Chondrocyte (in vitro differentiated cells): ENCODE measurements around the gene OSBPL9. TPM values are rescaled to one million over a fixed set of nuclear protein-coding genes. Genes with fewer than 3 reads are reported as not detected.
A peak's percentile ranks its signal among the peaks of the same experiment; 100 is the strongest.

Experiments
- DNase-seq: peaks from one replicate; pipeline ENCODE4 v3.0.0; 2021; ENCODE audit warnings: mixed read lengths, low spot score
- H3K27ac Mint-ChIP-seq: one replicate; pipeline ENCODE4 v1.8.0; 2021; ENCODE audit warnings: mild to moderate bottlenecking, moderate library complexity, mixed read lengths; ENCODE audit not compliant: unreplicated experiment
- H3K27me3 Mint-ChIP-seq: 2 replicates; pipeline ENCODE4 v1.8.0; 2021; ENCODE audit warnings: low read depth, mixed read lengths
- H3K36me3 Mint-ChIP-seq: 2 replicates; pipeline ENCODE4 v1.8.0; 2021; ENCODE audit warnings: low read depth, mixed read lengths
- H3K4me1 Mint-ChIP-seq: 2 replicates; pipeline ENCODE4 v1.8.0; 2021; ENCODE audit warnings: low read depth, mild to moderate bottlenecking, mixed read lengths
- H3K4me3 Mint-ChIP-seq: one replicate; pipeline ENCODE4 v1.8.0; 2021; ENCODE audit warnings: mild to moderate bottlenecking, moderate library complexity, mixed read lengths; ENCODE audit not compliant: unreplicated experiment
- H3K9me3 Mint-ChIP-seq: 2 replicates; pipeline ENCODE4 v1.8.0; 2021; ENCODE audit warnings: low read depth, mixed read lengths
- total RNA-seq: library from RNA; stranded (reverse); gene quantifications from 3 replicates; pipeline ENCODE4 v1.2.1, GENCODE V29; 2021
- TF ChIP-seq, protein P1 (sequence below): fragments of 200-600 bp; sonication (generic); IDR thresholded peaks from 2 replicates; pipeline ENCODE4 v1.5.0; 2021; ENCODE audit warnings: antibody characterized with exemption, mild to moderate bottlenecking, moderate library complexity

The OSBPL9 gene
- total RNA-seq, 1 donor from 2014 or later, result 186 TPM

DNA sequence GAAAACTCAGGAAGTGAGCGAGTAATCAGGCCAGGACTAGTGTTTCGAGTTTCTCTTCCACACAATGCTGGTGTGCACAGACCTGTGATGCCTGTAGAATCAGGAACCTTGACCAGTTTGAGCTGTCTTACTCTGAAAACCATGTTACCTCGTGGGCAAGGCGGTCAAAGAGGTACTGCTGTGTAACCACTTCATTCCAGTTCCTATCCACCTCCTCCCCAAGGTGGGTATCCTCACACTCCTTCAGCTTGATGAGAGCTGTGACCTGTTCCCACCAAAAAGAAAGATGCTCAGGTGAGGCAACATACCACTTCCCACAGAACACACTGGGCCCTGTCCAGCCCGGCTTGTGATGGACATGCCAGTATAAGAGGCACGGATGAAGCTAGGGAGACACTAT, 173.5 kb downstream of the OSBPL9 start:
- Mint-ChIP-seq H3K27ac (peak overlapping the region; percentile 39), H3K27me3 (no peaks in the 10 kb centered on the region)

DNA sequence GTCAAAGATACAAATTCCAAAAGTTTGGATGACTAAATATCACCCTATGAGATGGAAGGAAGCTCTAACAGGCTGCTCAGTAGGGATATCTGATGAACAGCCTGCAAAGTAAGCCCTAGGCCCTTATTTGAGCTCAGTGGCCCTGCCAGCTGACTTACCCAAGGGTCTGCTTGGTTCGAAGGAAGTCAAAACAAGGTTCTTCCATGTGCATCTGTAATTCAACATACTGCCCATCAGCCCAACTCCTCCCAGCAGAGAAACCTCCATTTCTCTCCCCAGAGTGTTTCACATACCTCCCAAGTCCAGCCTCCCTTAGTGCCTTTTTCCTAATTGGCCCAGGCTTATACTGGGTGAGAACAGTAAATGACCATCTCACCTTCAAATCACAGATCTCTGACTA, 175.0 kb downstream of the OSBPL9 start:
- no peak overlapping the region for H3K4me3 Mint-ChIP-seq
- DNase-seq, result no peak
- H3K36me3 Mint-ChIP-seq, result peaks cover 57% of the 10 kb centered on the region
- no peaks in the 10 kb centered on the region for H3K9me3 Mint-ChIP-seq
- H3K4me1 Mint-ChIP-seq, result peaks cover 9% of the 10 kb centered on the region
- H3K27me3 Mint-ChIP-seq, result no peaks in the 10 kb centered on the region
- TF ChIP-seq, protein P1, sequence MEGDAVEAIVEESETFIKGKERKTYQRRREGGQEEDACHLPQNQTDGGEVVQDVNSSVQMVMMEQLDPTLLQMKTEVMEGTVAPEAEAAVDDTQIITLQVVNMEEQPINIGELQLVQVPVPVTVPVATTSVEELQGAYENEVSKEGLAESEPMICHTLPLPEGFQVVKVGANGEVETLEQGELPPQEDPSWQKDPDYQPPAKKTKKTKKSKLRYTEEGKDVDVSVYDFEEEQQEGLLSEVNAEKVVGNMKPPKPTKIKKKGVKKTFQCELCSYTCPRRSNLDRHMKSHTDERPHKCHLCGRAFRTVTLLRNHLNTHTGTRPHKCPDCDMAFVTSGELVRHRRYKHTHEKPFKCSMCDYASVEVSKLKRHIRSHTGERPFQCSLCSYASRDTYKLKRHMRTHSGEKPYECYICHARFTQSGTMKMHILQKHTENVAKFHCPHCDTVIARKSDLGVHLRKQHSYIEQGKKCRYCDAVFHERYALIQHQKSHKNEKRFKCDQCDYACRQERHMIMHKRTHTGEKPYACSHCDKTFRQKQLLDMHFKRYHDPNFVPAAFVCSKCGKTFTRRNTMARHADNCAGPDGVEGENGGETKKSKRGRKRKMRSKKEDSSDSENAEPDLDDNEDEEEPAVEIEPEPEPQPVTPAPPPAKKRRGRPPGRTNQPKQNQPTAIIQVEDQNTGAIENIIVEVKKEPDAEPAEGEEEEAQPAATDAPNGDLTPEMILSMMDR, result no peak
- peak overlapping the region; percentile 24 for H3K27ac Mint-ChIP-seq

More for the DNA sequence above, 173.5 kb downstream of the OSBPL9 start:
- Mint-ChIP-seq H3K4me1 (peaks cover 10% of the 10 kb centered on the region), H3K4me3 (no peak overlapping the region), H3K9me3 (no peaks in the 10 kb centered on the region), H3K36me3 (peaks cover 69% of the 10 kb centered on the region)
- no peak for DNase-seq
- TF ChIP-seq, protein P1, result no peak

DNA sequence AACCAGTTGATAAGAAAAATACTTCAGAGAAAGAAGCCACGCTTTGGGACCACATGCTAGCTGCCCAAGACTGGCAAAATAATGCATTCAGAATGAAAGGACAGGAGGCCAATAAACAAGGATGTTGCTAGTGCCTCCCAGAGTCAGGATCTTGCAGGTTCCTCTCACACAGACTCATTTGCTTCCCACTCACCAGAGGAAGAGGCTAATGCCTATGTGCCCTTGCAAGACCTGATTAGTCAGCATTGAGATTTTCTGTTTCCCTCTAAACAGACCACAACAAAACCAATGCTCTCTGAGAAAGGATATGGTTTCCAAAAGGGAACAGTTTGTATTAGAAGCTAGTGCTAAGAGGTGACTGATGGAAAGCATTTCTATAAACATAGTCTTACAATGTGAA, 176.0 kb downstream of the OSBPL9 start:
- peaks cover 55% of the 10 kb centered on the region for H3K36me3 Mint-ChIP-seq
- peaks cover 9% of the 10 kb centered on the region for H3K4me1 Mint-ChIP-seq
- no peak for DNase-seq
- no peaks in the 10 kb centered on the region for H3K27me3 Mint-ChIP-seq
- TF ChIP-seq, protein P1, result peak; percentile 23
- H3K9me3 Mint-ChIP-seq, result no peaks in the 10 kb centered on the region
- H3K4me3 Mint-ChIP-seq, result no peak overlapping the region
- H3K27ac Mint-ChIP-seq, result peak overlapping the region; percentile 53

DNA sequence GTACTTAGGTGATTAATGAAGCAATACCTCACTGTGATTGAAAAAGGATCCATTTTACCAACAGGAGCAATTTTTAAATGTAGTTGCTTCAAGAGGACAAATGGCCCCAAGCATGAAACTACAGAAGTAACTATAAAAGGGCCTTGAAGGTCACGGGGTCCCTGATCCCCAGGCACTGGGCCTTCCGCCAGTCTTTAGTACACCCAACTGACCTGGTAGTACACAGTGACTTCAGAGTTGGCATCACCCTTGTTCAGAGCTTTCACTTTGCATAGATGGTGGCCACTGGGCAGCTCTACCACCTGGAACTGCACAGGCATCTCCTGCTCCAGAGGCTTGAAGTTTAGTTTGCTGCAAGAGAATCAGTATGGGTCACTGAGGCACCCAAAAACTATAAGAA, 177.4 kb downstream of the OSBPL9 start:
- Mint-ChIP-seq H3K27me3 (no peaks in the 10 kb centered on the region), H3K9me3 (no peaks in the 10 kb centered on the region), H3K4me1 (peaks cover 6% of the 10 kb centered on the region), H3K27ac (no peak overlapping the region), H3K36me3 (peaks cover 50% of the 10 kb centered on the region), H3K4me3 (no peak overlapping the region)
- no peak for DNase-seq
- TF ChIP-seq, protein P1, result no peak

DNA sequence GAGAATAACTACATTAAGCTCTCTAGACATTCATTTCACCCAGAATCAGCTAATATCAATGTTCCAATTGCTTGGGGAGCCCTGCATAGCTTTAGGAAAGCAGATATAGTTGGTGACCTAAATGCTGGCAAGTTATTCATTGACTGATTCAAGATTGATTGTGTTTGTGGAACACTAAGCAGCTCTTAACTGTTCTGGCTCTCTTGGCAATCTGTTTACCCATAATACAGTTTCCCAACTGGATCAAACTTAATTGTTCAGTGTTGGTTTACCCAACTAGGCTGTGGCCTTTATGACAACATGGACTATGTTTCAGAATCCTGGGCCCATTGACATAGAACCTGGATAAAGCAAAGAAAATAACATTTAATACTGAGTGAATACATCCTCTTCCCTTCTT, 178.0 kb downstream of the OSBPL9 start:
- no peak for DNase-seq
- Mint-ChIP-seq H3K4me3 (no peak overlapping the region), H3K9me3 (no peaks in the 10 kb centered on the region), H3K27ac (no peak overlapping the region), H3K36me3 (peaks cover 44% of the 10 kb centered on the region), H3K4me1 (peaks cover 6% of the 10 kb centered on the region), H3K27me3 (no peaks in the 10 kb centered on the region)
- TF ChIP-seq, protein P1, result no peak
